Thoracic aorta (tissue), 2 donors: Measurements from ENCODE around the gene DDX24. TPM values are rescaled to one million over a fixed set of nuclear protein-coding genes. Genes with fewer than 3 reads are reported as not detected.

Experiments
- ATAC-seq: fragments of 150-250 bp; one replicate; pipeline ENCODE4 v1.8.0; 2017; ENCODE audit warnings: low read depth; ENCODE audit not compliant: insufficient number of reproducible peaks, low FRiP score
- DNase-seq: peaks from one replicate; pipeline ENCODE4 v3.0.0-alpha.2; 2020; ENCODE audit warnings: low spot score
- H3K27ac ChIP-seq, 2 donors: fragments of 200-600 bp; sonication (generic); 1 replicate in 1 of 2; 2 replicates in 1 of 2; pipeline ENCODE4 v1.5.1; 2016; ENCODE audit warnings: mild to moderate bottlenecking in 2 of 2, moderate library complexity in 2 of 2
- H3K27me3 ChIP-seq: fragments of 200-600 bp; sonication (generic); replicated peaks from 2 replicates; pipeline ENCODE4 v1.6.0; 2016; ENCODE audit warnings: mild to moderate bottlenecking; ENCODE audit not compliant: insufficient read depth
- H3K36me3 ChIP-seq: fragments of 200-600 bp; sonication (generic); one replicate; pipeline ENCODE4 v1.5.1; 2016
- H3K4me1 ChIP-seq, 2 donors: fragments of 200-600 bp; sonication (generic); 1 replicate in 1 of 2; 2 replicates in 1 of 2; pipeline versions ENCODE4 v1.5.1 to v1.6.0; 2016; ENCODE audit warnings: low read depth in 2 of 2, mild to moderate bottlenecking in 1 of 2; ENCODE audit not compliant: control insufficient read depth in 1 of 2
- H3K4me3 ChIP-seq: fragments of 200-600 bp; sonication (generic); 2 replicates; pipeline ENCODE4 v1.5.1; 2016; ENCODE audit warnings: mild to moderate bottlenecking
- H3K9me3 ChIP-seq: fragments of 200-600 bp; sonication (generic); 2 replicates; pipeline ENCODE4 v1.5.1; 2016
- CTCF ChIP-seq: fragments of 200-600 bp; sonication (generic); IDR thresholded peaks from one replicate; pipeline ENCODE4 v1.5.1; 2019; ENCODE audit warnings: antibody characterized with exemption
- total RNA-seq, 2 donors: library from RNA; depleted of rRNA; stranded (reverse); fragments of >200 nt; gene quantifications; one replicate each; pipeline versions ENCODE4 v1.1.0 to v1.2.3, GENCODE V29; 2016

Gene DDX24
- total RNA-seq, 2 donors from 2014 or later = 139 to 228 TPM

- TF ChIP-seq CTCF = no peak
- no peaks in the 10 kb centered on the region for H3K27me3 ChIP-seq
- peaks cover 15 to 35% of the 10 kb centered on the region in 2 donors for H3K4me1 ChIP-seq
- no peaks in the 10 kb centered on the region for H3K9me3 ChIP-seq
- no peak overlapping the region for H3K4me3 ChIP-seq
- no peak for DNase-seq
- H3K27ac ChIP-seq = no peak overlapping the region
- no peaks in the 10 kb centered on the region for H3K36me3 ChIP-seq
- no peak for ATAC-seq
Measured at GRCh38 chr14:94000267-94000666, 80.7 kb downstream of the DDX24 start.

- Histone ChIP-seq H3K4me1 (peaks cover 15 to 38% of the 10 kb centered on the region in 2 donors), H3K36me3 (no peaks in the 10 kb centered on the region), H3K27ac (no peak overlapping the region), H3K4me3 (no peak overlapping the region), H3K9me3 (no peaks in the 10 kb centered on the region), H3K27me3 (no peaks in the 10 kb centered on the region)
- no peak for ATAC-seq
- no peak for DNase-seq
- TF ChIP-seq CTCF = no peak
Measured at GRCh38 chr14:93999573-93999972, 81.4 kb downstream of the DDX24 start.

GRCh38 chr14:93998871-93999403, 82.1 kb downstream of the DDX24 start:
- ATAC-seq (no peak), DNase-seq (no peak)
- Histone ChIP-seq H3K27me3 (no peaks in the 10 kb centered on the region), H3K36me3 (no peaks in the 10 kb centered on the region), H3K27ac (no peak overlapping the region), H3K4me3 (no peak overlapping the region), H3K9me3 (no peaks in the 10 kb centered on the region), H3K4me1 (peaks cover 15 to 44% of the 10 kb centered on the region in 2 donors)
- no peak for TF ChIP-seq CTCF

Other genes starting within 250 kb of the DDX24 start
- not detected for gene FAM181A, start 153.9 kb downstream of the DDX24 start, total RNA-seq
- gene ASB2, start 104.6 kb downstream of the DDX24 start, total RNA-seq = 10 to 100 TPM; 47.2 to 48.3 TPM
- not detected for gene CCDC197, start 83.9 kb downstream of the DDX24 start, total RNA-seq
- under 1 TPM; 0.14 to 0.71 TPM for gene OTUB2, start 54.9 kb downstream of the DDX24 start, total RNA-seq
- 1 to 10 TPM; 4.2 to 5.0 TPM for gene IFI27L1, start 108 bp upstream of the DDX24 start, total RNA-seq
- 10 to 100 TPM; 79.8 to 96.3 TPM for gene IFI27, start 29.5 kb upstream of the DDX24 start, total RNA-seq
- gene IFI27L2, start 48.4 kb upstream of the DDX24 start, total RNA-seq = 100 to 1,000 TPM in 1 of 2 donors, 10 to 100 TPM in 1; 42.7 to 150 TPM
- 1 to 10 TPM in 1 of 2 donors, under 1 TPM in 1; 0.27 to 8.9 TPM for gene PPP4R4, start 93.1 kb upstream of the DDX24 start, total RNA-seq
- under 1 TPM in 1 of 2 donors, not detected in 1; 0.28 TPM for gene SERPINA10, start 212.1 kb upstream of the DDX24 start, total RNA-seq
- gene SERPINA6, start 242.1 kb upstream of the DDX24 start, total RNA-seq = not detected